Retinal pigment epithelial cell (primary cell): Measurements from ENCODE around the gene NFATC2.
A peak's percentile ranks its signal among the peaks of the same experiment; 100 is the strongest.

ENCODE experiments used
- DNase-seq: peaks from one replicate; pipeline ENCODE4 v3.0.0-alpha.2; 2010; ENCODE audit warnings: low read depth
- H3K4me3 ChIP-seq: 2 replicates; pipeline ENCODE4 v1.5.1; 2011; ENCODE audit warnings: mild to moderate bottlenecking, low read length, control low read depth, moderate library complexity
- TF ChIP-seq, protein P1 (sequence below): conservative IDR thresholded peaks from 2 replicates; pipeline ENCODE4 v1.5.1; 2011; ENCODE audit warnings: low read depth, low read length, control low read depth, inconsistent platforms

The NFATC2 gene

DNA sequence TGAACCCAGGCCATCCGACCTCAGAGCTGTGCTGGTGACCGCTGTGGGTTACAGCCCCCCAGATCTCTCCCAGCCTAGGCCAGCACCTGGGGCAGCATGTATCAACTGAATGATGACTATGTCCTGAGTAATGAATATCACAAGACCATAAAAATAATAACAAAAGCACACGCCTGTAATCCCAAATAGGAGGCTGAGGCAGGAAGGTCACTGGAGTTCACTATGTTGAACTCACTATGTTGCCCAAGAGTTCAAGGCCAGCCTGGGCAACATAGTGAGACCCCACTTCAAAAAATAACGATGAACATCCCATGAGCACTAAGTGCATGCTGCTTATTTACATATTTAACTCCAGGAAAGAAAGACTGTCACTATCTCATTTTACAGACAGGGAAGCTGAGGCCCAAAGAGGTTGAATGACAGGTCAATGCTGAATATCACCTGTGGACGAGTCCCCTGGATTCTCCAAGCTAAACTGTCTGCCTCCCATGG lies 92.3 kb downstream of the NFATC2 start:
- TF ChIP-seq, protein P1, sequence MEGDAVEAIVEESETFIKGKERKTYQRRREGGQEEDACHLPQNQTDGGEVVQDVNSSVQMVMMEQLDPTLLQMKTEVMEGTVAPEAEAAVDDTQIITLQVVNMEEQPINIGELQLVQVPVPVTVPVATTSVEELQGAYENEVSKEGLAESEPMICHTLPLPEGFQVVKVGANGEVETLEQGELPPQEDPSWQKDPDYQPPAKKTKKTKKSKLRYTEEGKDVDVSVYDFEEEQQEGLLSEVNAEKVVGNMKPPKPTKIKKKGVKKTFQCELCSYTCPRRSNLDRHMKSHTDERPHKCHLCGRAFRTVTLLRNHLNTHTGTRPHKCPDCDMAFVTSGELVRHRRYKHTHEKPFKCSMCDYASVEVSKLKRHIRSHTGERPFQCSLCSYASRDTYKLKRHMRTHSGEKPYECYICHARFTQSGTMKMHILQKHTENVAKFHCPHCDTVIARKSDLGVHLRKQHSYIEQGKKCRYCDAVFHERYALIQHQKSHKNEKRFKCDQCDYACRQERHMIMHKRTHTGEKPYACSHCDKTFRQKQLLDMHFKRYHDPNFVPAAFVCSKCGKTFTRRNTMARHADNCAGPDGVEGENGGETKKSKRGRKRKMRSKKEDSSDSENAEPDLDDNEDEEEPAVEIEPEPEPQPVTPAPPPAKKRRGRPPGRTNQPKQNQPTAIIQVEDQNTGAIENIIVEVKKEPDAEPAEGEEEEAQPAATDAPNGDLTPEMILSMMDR: no peak
- H3K4me3 ChIP-seq: no peak overlapping the region
- DNase-seq: no peak

DNA sequence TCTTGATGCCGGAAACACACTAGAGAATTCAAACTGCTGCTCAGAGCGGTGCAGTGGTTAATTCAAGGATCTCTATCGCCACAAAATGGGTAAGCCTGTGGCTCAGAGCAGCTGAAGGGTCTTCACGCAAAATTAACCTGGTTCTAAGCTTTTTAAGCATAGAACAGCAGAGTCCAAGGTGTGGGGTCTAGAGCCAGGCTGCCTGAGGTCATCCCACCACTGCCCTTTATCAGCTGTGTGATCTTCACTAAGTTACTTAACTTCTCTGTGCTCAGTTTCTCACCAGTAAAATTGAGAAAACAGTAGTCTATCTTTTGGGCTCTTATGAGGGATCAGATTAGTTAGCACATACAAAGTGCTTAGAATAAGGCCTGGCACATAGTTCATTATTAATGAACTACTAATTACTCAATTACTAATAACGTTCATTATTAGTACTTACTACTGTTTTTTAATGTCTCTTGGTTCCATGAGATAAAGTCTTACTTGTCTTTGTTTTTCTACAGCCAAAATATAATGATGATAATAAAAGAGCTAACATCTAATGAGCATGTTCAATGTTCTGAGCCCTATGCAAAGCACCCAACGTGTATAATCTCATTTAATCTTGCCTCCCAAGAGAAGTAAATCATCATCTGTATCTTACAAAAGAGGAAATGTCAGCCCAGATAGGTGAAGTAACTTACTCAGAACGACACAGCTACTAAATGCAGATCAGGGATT lies 92.9 kb downstream of the NFATC2 start:
- TF ChIP-seq, protein P1: no peak
- DNase-seq: no peak
- H3K4me3 ChIP-seq: no peak overlapping the region

DNA sequence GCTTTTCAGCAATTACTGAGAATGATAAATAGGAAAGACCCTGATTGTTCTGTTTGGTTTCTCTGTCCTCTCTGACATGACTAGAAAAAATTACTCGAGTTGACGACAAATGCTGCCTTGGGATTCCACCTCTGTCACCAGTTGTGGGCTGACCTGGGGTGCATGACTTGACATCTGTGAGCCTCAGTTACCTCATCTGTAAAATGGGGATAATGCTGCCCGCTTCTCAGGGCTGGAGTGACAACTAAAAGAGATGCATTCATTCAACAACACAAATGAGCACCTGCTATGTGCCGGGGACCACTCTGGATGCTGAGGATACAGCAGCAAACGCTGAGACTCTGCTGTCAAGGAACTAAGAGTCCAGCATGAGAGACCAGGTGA lies 94.8 kb downstream of the NFATC2 start:
- TF ChIP-seq, protein P1: no peak
- H3K4me3 ChIP-seq: no peak overlapping the region
- DNase-seq: no peak

DNA sequence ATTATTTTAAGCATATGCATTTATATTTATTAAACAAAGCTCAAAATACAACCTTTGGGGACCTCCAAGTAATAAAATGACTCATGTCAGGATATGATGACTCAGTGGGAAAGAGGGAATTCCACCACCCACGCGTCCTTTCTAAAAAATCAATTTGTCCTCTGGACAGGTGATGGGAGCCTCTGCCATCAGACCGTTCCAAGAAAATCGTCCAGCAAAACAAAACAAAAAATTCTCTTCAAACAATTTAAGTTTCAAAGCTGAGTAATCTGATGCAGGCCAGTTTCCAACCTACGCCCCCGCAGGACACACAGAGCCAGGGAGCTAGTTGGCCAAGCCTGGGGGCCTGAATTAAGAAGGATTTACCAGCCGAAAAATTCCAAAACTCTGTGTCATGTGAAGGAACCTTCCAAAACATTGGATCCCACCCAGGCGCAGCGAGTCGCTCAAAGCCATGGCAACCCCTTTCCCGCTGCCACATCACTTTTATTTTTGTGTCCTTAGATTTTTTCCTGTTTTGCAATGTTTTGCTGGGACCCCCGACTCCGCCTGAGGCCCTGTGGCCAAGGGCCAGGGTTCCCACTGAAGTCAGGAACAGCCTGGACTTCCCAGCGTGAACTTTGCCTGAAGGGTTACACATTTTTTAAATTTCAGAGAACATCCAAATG lies 95.3 kb downstream of the NFATC2 start:
- TF ChIP-seq, protein P1: no peak
- H3K4me3 ChIP-seq: no peak overlapping the region
- peak; percentile 91 for DNase-seq

DNA sequence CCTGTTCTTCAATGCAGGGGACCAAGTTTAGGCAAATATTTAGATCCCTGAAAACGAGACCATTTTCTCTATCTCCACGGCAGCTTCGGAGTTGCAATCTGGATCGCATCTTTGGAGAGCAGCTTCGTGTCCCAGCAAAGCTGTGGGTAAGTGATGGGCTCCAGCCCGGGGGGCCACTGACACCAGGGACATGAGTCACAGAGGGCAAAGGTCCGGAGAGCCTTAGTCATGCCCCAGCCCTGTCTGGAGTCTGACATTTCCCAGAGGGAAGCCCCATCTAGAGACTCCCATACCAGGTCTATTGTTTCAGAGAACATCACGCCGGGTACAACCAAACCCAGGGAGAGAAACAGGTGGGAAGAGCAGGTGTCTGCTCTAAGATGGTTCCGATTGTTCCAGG lies 95.9 kb downstream of the NFATC2 start:
- DNase-seq: no peak
- no peak overlapping the region for H3K4me3 ChIP-seq
- TF ChIP-seq, protein P1: no peak

DNA sequence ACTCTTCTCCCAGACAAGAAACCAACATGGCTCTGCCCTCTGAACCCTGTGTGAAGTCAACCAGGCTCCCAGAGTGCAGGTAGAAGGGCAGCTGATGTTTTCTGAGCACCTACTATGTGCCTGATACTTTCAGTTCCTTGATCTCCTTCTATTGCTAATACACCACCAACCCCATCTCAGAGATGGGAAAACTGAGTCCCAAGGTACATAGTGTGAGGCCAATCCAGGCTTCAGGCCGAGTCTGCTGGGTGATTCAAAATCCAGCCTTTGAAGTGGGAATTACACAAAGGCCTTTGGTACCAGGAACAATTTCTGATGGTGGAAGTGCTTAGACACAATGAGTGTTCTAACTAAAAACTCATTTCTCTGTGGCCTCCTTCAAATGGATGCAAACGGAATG lies 96.3 kb downstream of the NFATC2 start:
- no peak overlapping the region for H3K4me3 ChIP-seq
- TF ChIP-seq, protein P1: no peak
- DNase-seq: no peak

DNA sequence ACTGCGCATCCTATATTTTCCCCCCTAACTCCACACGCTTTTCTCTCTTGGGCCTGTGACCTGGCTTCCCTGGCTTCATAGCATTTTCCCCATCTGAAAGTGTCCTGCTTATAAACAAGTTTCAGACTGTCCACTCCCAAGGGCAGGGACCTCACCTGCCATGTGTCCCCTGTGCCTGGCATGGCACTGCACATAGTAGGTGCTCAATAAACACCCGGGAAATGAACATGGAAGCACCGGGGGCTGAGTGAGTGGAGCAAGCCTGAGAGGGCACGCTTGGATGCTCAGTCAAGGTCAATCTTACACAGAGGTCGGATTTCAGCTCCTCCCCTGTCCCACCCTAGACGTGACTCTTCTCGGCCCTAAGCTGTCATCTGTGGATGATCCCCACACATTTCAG lies 96.9 kb downstream of the NFATC2 start:
- DNase-seq: no peak
- TF ChIP-seq, protein P1: no peak

More for the DNA sequence above, 96.9 kb downstream of the NFATC2 start:
- no peak overlapping the region for H3K4me3 ChIP-seq
